IMR-90 (cell line): Measurements from ENCODE around the gene DGKD. TPM values are rescaled to one million over a fixed set of nuclear protein-coding genes. Genes with fewer than 3 reads are reported as not detected.

Source experiments
- ATAC-seq: fragments of 200-7000 bp; cut with Tn5 transposase; 2 replicates; pipeline ENCODE4 v1.9.1; 2020; ENCODE audit warnings: low read depth, mild to moderate bottlenecking, moderate library complexity
- BruUV-seq: library from RNA; stranded (reverse); fragments of 400-500 nt; replicated peaks from 2 replicates; lab custom pipeline; 2021; lab: Mats Ljungman, UMichigan
- CTCF ChIA-PET: fragments of 300-600 bp; formaldehyde crosslinking; extraction: SDS; loops from one replicate; lab custom pipeline; 2021; ENCODE audit warnings: antibody characterized with exemption; lab: Yijun Ruan, JAX
- POLR2A ChIA-PET: fragments of 300-600 bp; sonication (Branson Sonifier 250); formaldehyde crosslinking; loops from one replicate; lab custom pipeline; 2022; ENCODE audit warnings: antibody characterized with exemption; ENCODE audit not compliant: unreplicated experiment; lab: Charles Lee
- DNase-seq: peaks from one replicate; pipeline ENCODE4 v3.0.0; 2013
- H2AFZ ChIP-seq: replicated peaks from 2 replicates; pipeline ENCODE3; 2013; ENCODE audit warnings: low read length, mild to moderate bottlenecking; ENCODE audit not compliant: poor library complexity
- H2AK5ac ChIP-seq: 2 replicates; pipeline ENCODE4 v1.6.1; 2013; ENCODE audit warnings: low read depth, low read length, inconsistent platforms
- H2AK9ac ChIP-seq: replicated peaks from 2 replicates; pipeline ENCODE3; 2013; ENCODE audit warnings: mild to moderate bottlenecking, low read depth, low read length, moderate library complexity; ENCODE audit not compliant: poor library complexity
- H2BK120ac ChIP-seq: 2 replicates; pipeline ENCODE4 v1.6.1; 2013; ENCODE audit warnings: low read depth, low read length, inconsistent platforms
- H2BK15ac ChIP-seq: 3 replicates; pipeline ENCODE4 v1.6.1; 2013; ENCODE audit warnings: low read depth, low read length, inconsistent platforms
- H2BK20ac ChIP-seq: 2 replicates; pipeline ENCODE4 v1.6.1; 2013; ENCODE audit warnings: low read depth, mild to moderate bottlenecking, inconsistent platforms, low read length, moderate library complexity
- H2BK5ac ChIP-seq: 2 replicates; pipeline ENCODE4 v1.6.1; 2013; ENCODE audit warnings: mild to moderate bottlenecking, low read depth, low read length, inconsistent platforms; ENCODE audit not compliant: poor library complexity, severe bottlenecking
- H3K14ac ChIP-seq: replicated peaks from 2 replicates; pipeline ENCODE4 v1.6.1; 2013; ENCODE audit warnings: low read depth, low read length, inconsistent platforms
- H3K18ac ChIP-seq: 2 replicates; pipeline ENCODE4 v1.6.1; 2013; ENCODE audit warnings: low read depth, low read length, control low read depth
- H3K23ac ChIP-seq: 2 replicates; pipeline ENCODE4 v1.6.1; 2013; ENCODE audit warnings: low read depth, low read length, inconsistent platforms
- H3K27ac ChIP-seq: 2 replicates; pipeline ENCODE4 v1.5.1; 2013; ENCODE audit warnings: mild to moderate bottlenecking, control low read depth, low read length; ENCODE audit not compliant: insufficient read depth
- H3K27me3 ChIP-seq: 2 replicates; pipeline ENCODE4 v1.6.1; 2013; ENCODE audit warnings: low read length; ENCODE audit not compliant: control insufficient read depth, insufficient read depth
- H3K36me3 ChIP-seq: 2 replicates; pipeline ENCODE4 v1.6.1; 2013; ENCODE audit warnings: low read length, mixed read lengths; ENCODE audit not compliant: control insufficient read depth, insufficient read depth
- H3K4ac ChIP-seq: 2 replicates; pipeline ENCODE4 v1.6.1; 2013; ENCODE audit warnings: low read depth, low read length, inconsistent platforms
- H3K4me1 ChIP-seq: 2 replicates; pipeline ENCODE4 v1.6.1; 2013; ENCODE audit warnings: low read length, mixed read lengths; ENCODE audit not compliant: control insufficient read depth, insufficient read depth
- H3K4me2 ChIP-seq: 2 replicates; pipeline ENCODE4 v1.6.1; 2013; ENCODE audit warnings: low read depth, mild to moderate bottlenecking, control low read depth, low read length, moderate library complexity
- H3K4me3 ChIP-seq: 2 replicates; pipeline ENCODE4 v1.5.1; 2013; ENCODE audit warnings: low read depth, mild to moderate bottlenecking, control low read depth, low read length, moderate library complexity; ENCODE audit not compliant: insufficient read depth
- H3K56ac ChIP-seq: 2 replicates; pipeline ENCODE4 v1.6.1; 2013; ENCODE audit warnings: low read length, inconsistent platforms; ENCODE audit not compliant: insufficient read depth; ENCODE audit errors: extremely low read depth
- H3K79me1 ChIP-seq, 2 experiments: 2 replicates each; pipeline ENCODE4 v1.6.1; 2013; ENCODE audit warnings: low read length in 2 of 2, inconsistent platforms in 1 of 2, low read depth in 1 of 2
- H3K9ac ChIP-seq: 2 replicates; pipeline ENCODE4 v1.6.1; 2013; ENCODE audit warnings: low read depth, low read length, control low read depth
- H3K9me1 ChIP-seq: 2 replicates; pipeline ENCODE4 v1.6.1; 2013; ENCODE audit warnings: low read length, inconsistent platforms; ENCODE audit not compliant: insufficient read depth
- H3K9me3 ChIP-seq: 2 replicates; pipeline ENCODE4 v1.6.1; 2013; ENCODE audit warnings: low read length; ENCODE audit not compliant: control insufficient read depth, insufficient read depth
- H4K20me1 ChIP-seq: 2 replicates; pipeline ENCODE4 v1.6.1; 2013; ENCODE audit warnings: low read length, inconsistent platforms; ENCODE audit not compliant: insufficient read depth
- H4K5ac ChIP-seq: 2 replicates; pipeline ENCODE4 v1.6.1; 2013; ENCODE audit warnings: mild to moderate bottlenecking, low read depth, low read length, control low read depth
- H4K8ac ChIP-seq, 2 experiments: 2 replicates each; pipeline ENCODE4 v1.6.1; 2013; ENCODE audit warnings: low read depth in 2 of 2, low read length in 2 of 2, control low read depth in 1 of 2, inconsistent platforms in 1 of 2
- H4K91ac ChIP-seq: 2 replicates; pipeline ENCODE4 v1.6.1; 2013; ENCODE audit warnings: low read depth, low read length, inconsistent platforms; ENCODE audit not compliant: insufficient read depth
- MAFK ChIP-seq: IDR thresholded peaks from 2 replicates; pipeline ENCODE4 v1.6.1; 2012; ENCODE audit warnings: low read depth, low read length, improper control_type of control experiment
- WGBS, 2 experiments: methylation state at CpG; one replicate each; pipeline versions ENCODE4 v1.1.5 to v1.1.7; 2013; ENCODE audit warnings: missing lambda C conversion rate in 2 of 2; ENCODE audit not compliant: insufficient read length in 1 of 2; ENCODE audit errors: extremely low coverage in 2 of 2; 5-methylcytosine and 5-hydroxymethylcytosine counted together
- dilution Hi-C: fragments of 300-500 bp; cut with HindIII; formaldehyde crosslinking; loops from one replicate; pipeline ENCODE4 v1.14.3; 2018; ENCODE audit warnings: low sequenced_read_pairs; ENCODE audit not compliant: unreplicated experiment
- in situ Hi-C: fragments of 300-500 bp; cut with MboI; formaldehyde crosslinking; loops from 3 replicates; pipeline ENCODE4 v1.14.3; 2019; ENCODE audit warnings: low sequenced_read_pairs, inconsistent platforms, mixed read lengths
- intact Hi-C: fragments of 100-400 bp; cut with micrococcal nuclease; formaldehyde crosslinking; loops from 2 replicates; pipeline ENCODE4 v1.10.0; 2022
- polyA plus RNA-seq, 3 experiments: library from polyadenylated mRNA; depleted of rRNA; stranded (reverse); fragments of >200 nt; gene quantifications; 2 replicates each; pipeline ENCODE4 v1.2.3, GENCODE V29; 2012; ENCODE audit warnings: low replicate concordance in 1 of 3
- total RNA-seq: library from RNA; depleted of rRNA; stranded (reverse); fragments of >200 nt; gene quantifications from 2 replicates; pipeline ENCODE4 v1.2.3, GENCODE V29; 2012

DGKD gene
- total and polyA plus RNA-seq, 2 of the 4 experiments (the other 2 are of a cell fraction) = 6.5 to 10.1 TPM

- Histone ChIP-seq H3K27ac (no peak overlapping the region), H2BK5ac (no peak overlapping the region), H2AK9ac (no peak overlapping the region), H2BK20ac (no peak overlapping the region), H3K18ac (no peak overlapping the region), H3K27me3 (no peaks in the 10 kb centered on the region), H2BK120ac (no peak overlapping the region), H4K20me1 (peaks cover 4% of the 10 kb centered on the region; the same call in 1 of the 2 replicates), H3K4me1 (no peaks in the 10 kb centered on the region; the same call in 1 of the 2 replicates), H3K9me3 (no peaks in the 10 kb centered on the region), H3K4ac (no peak overlapping the region), H4K91ac (no peak overlapping the region), H3K23ac (no peak overlapping the region), H2AK5ac (no peak overlapping the region), H3K56ac (no peak overlapping the region), H4K8ac (no peak overlapping the region), H2BK15ac (no peak overlapping the region), H3K4me2 (no peak overlapping the region), H3K4me3 (no peak overlapping the region), H3K79me1 (peaks cover 6 to 30% of the 10 kb centered on the region in 2 experiments), H2AFZ (no peak overlapping the region), H3K14ac (no peak overlapping the region), H4K5ac (no peak overlapping the region), H3K36me3 (peaks cover 1% of the 10 kb centered on the region; the same call in 1 of the 2 replicates), H3K9ac (no peak overlapping the region), H3K9me1 (no peaks in the 10 kb centered on the region; the same call in 1 of the 2 replicates)
- BruUV-seq = no TSS peak
- WGBS, 2 experiments = 80% methylated on average over 1 of the region's 2 CpGs; no CpG with 5 or more reads in 1 of the 2 experiments
- dilution Hi-C loops (no loop called here), in situ Hi-C loops (no loop called here), intact Hi-C loops (loop anchor here (1.0 kb wide), 1 partner anchor 11 kb away; no protein-coding TSS in a partner anchor)
- POLR2A ChIA-PET = no interaction called here
- ATAC-seq (no peak), DNase-seq (no peak)
- no peak for TF ChIP-seq MAFK
- CTCF ChIA-PET = no interaction called here
Measured at GRCh38 chr2:233371641-233372040, 17.3 kb downstream of the DGKD start.
